GM23338 (cell line): ENCODE data around the gene NEO1. TPM values are rescaled to one million over a fixed set of nuclear protein-coding genes. Genes with fewer than 3 reads are reported as not detected.

Experiments used
- ATAC-seq: fragments of 200-7000 bp; cut with Tn5 transposase; 3 replicates; pipeline ENCODE4 v1.9.1; 2020
- DNase-seq: peaks from one replicate; pipeline ENCODE4 v3.0.0-alpha.2; 2015; ENCODE audit warnings: low spot score
- H2AFZ ChIP-seq: fragments of 200-600 bp; sonication (generic); 2 replicates; pipeline ENCODE4 v1.8.0; 2016; ENCODE audit warnings: antibody characterized with exemption, mild to moderate bottlenecking, moderate library complexity
- H3F3A ChIP-seq: fragments of 200-600 bp; sonication (generic); replicated peaks from 2 replicates; pipeline ENCODE4 v1.8.0; 2017; ENCODE audit warnings: antibody characterized with exemption, mixed run types, low read depth
- H3K27ac ChIP-seq: fragments of 200-600 bp; sonication (generic); 2 replicates; pipeline ENCODE4 v1.6.1; 2016; ENCODE audit warnings: low read depth
- H3K27me3 ChIP-seq: fragments of 200-600 bp; sonication (generic); 2 replicates; pipeline ENCODE4 v1.8.0; 2016; ENCODE audit warnings: mild to moderate bottlenecking, mixed run types, moderate library complexity; ENCODE audit not compliant: insufficient read depth
- H3K36me3 ChIP-seq: fragments of 200-600 bp; sonication (generic); 2 replicates; pipeline ENCODE4 v1.8.0; 2016; ENCODE audit warnings: mild to moderate bottlenecking; ENCODE audit not compliant: insufficient read depth
- H3K4me1 ChIP-seq: fragments of 200-600 bp; sonication (generic); 2 replicates; pipeline ENCODE4 v1.8.0; 2016; ENCODE audit warnings: mild to moderate bottlenecking, moderate library complexity; ENCODE audit not compliant: insufficient read depth
- H3K4me2 ChIP-seq: fragments of 200-600 bp; sonication (generic); 2 replicates; pipeline ENCODE4 v1.7.1; 2017; ENCODE audit warnings: mixed run types
- H3K4me3 ChIP-seq: fragments of 200-600 bp; sonication (generic); 2 replicates; pipeline ENCODE4 v1.6.1; 2016; ENCODE audit warnings: mixed run types
- H3K79me2 ChIP-seq: fragments of 200-600 bp; sonication (generic); replicated peaks from 2 replicates; pipeline ENCODE4 v1.8.0; 2017; ENCODE audit warnings: mild to moderate bottlenecking; ENCODE audit not compliant: insufficient read depth
- H3K9me2 ChIP-seq: fragments of 200-600 bp; sonication (generic); 2 replicates; pipeline ENCODE4 v1.8.0; 2017; ENCODE audit not compliant: insufficient read depth
- H4K20me1 ChIP-seq: fragments of 200-600 bp; sonication (generic); replicated peaks from 2 replicates; pipeline ENCODE4 v1.8.0; 2017; ENCODE audit warnings: mild to moderate bottlenecking; ENCODE audit not compliant: insufficient read depth
- H3K27ac Mint-ChIP-seq: 2 replicates; pipeline ENCODE4 v1.8.0; 2020; ENCODE audit warnings: inconsistent platforms, mild to moderate bottlenecking, moderate library complexity, mixed read lengths
- H3K27me3 Mint-ChIP-seq: 3 replicates; pipeline ENCODE4 v1.8.0; 2022; ENCODE audit warnings: low read depth, mild to moderate bottlenecking, moderate library complexity, mixed read lengths, inconsistent platforms; ENCODE audit not compliant: insufficient read depth, poor library complexity
- H3K36me3 Mint-ChIP-seq: 3 replicates; pipeline ENCODE4 v1.8.0; 2021; ENCODE audit warnings: low read depth, mild to moderate bottlenecking, inconsistent platforms, moderate library complexity, mixed read lengths
- H3K4me1 Mint-ChIP-seq: 3 replicates; pipeline ENCODE4 v1.8.0; 2020; ENCODE audit warnings: mild to moderate bottlenecking, inconsistent platforms, mixed read lengths
- H3K4me3 Mint-ChIP-seq: 3 replicates; pipeline ENCODE4 v1.8.0; 2021; ENCODE audit warnings: moderate library complexity, mild to moderate bottlenecking, inconsistent platforms, mixed read lengths
- H3K9me3 Mint-ChIP-seq: 3 replicates; pipeline ENCODE4 v1.8.0; 2020; ENCODE audit warnings: moderate library complexity, mild to moderate bottlenecking, inconsistent platforms, mixed read lengths
- CREB1 ChIP-seq: fragments of 250-450 bp; sonication (Bioruptor Pico); IDR thresholded peaks from 2 replicates; pipeline ENCODE4 v1.5.0; 2020; ENCODE audit warnings: low read depth, mild to moderate bottlenecking, moderate library complexity
- CTCF ChIP-seq, 2 experiments: fragments of 200-600 bp in 1 of 2; sonication (generic) in 1 of 2; conservative IDR thresholded peaks; 2 replicates each; pipeline versions ENCODE4 v1.5.1 to v1.6.1; 2016 to 2017; ENCODE audit warnings: antibody characterized with exemption in 2 of 2, low read depth in 2 of 2, mild to moderate bottlenecking in 2 of 2, moderate library complexity in 1 of 2
- ETS1 ChIP-seq: IDR thresholded peaks from 2 replicates; pipeline ENCODE4 v1.6.1; 2016; ENCODE audit warnings: antibody characterized with exemption
- EZH2 ChIP-seq: fragments of 200-600 bp; sonication (generic); IDR thresholded peaks from one replicate; pipeline ENCODE4 v1.8.0; 2017; ENCODE audit warnings: antibody characterized with exemption, mild to moderate bottlenecking, low read depth; ENCODE audit not compliant: unreplicated experiment
- EZH2phosphoT487 ChIP-seq: fragments of 200-600 bp; sonication (generic); IDR thresholded peaks from one replicate; pipeline ENCODE4 v1.8.1; 2018; ENCODE audit warnings: antibody characterized with exemption; ENCODE audit not compliant: unreplicated experiment
- JUNB ChIP-seq: IDR thresholded peaks from one replicate; pipeline ENCODE4 v1.6.1; 2016; ENCODE audit warnings: antibody characterized with exemption; ENCODE audit not compliant: unreplicated experiment
- NANOG ChIP-seq: IDR thresholded peaks from 2 replicates; pipeline ENCODE4 v1.6.1; 2016; ENCODE audit warnings: antibody characterized with exemption, borderline replicate concordance
- POLR2AphosphoS5 ChIP-seq: IDR thresholded peaks from 2 replicates; pipeline ENCODE4 v1.6.1; 2016; ENCODE audit warnings: antibody characterized with exemption, low read depth
- REST ChIP-seq: IDR thresholded peaks from one replicate; pipeline ENCODE4 v1.6.1; 2018; ENCODE audit warnings: antibody characterized with exemption; ENCODE audit not compliant: unreplicated experiment
- STAT1 ChIP-seq: IDR thresholded peaks from one replicate; pipeline ENCODE4 v1.6.1; 2016; ENCODE audit warnings: antibody characterized with exemption; ENCODE audit not compliant: unreplicated experiment
- ZNF114 ChIP-seq: fragments of 250-450 bp; sonication (Bioruptor Pico); IDR thresholded peaks from 2 replicates; pipeline ENCODE4 v1.5.0; 2020; ENCODE audit warnings: mild to moderate bottlenecking, moderate library complexity
- ZNF331 ChIP-seq: fragments of 250-450 bp; sonication (Bioruptor Pico); IDR thresholded peaks from 2 replicates; pipeline ENCODE4 v1.5.0; 2020; ENCODE audit warnings: low read depth, mild to moderate bottlenecking, moderate library complexity
- ZNF462 ChIP-seq: fragments of 250-450 bp; sonication (Bioruptor Pico); IDR thresholded peaks from 2 replicates; pipeline ENCODE4 v1.5.0; 2020; ENCODE audit warnings: mild to moderate bottlenecking, moderate library complexity
- polyA plus RNA-seq: library from polyadenylated mRNA; unstranded; fragments of >200 nt; fragmentation: Nextera tagmentation; extraction: Ambion mirVana; gene quantifications from 2 replicates; pipeline ENCODE4 v1.2.1, GENCODE V29; 2016
- total RNA-seq: library from RNA; depleted of rRNA; stranded (reverse); fragments of >200 nt; shearing (Covaris generic); gene quantifications from 2 replicates; pipeline ENCODE4 v1.2.3, GENCODE V29; 2014

Gene NEO1
- total and polyA plus RNA-seq, 2 experiments from 2014 or later, result 8.4 to 45.8 TPM

GRCh38 chr15:73118055-73118454, 65.8 kb downstream of the NEO1 start:
- Histone ChIP-seq H3K4me3 (no peak overlapping the region), H3K27me3 (no peaks in the 10 kb centered on the region), H3K79me2 (peaks cover 11% of the 10 kb centered on the region; the same call in 1 of the 2 replicates), H3K4me2 (no peak overlapping the region), H3K9me2 (no peaks in the 10 kb centered on the region), H3F3A (no peaks in the 10 kb centered on the region), H4K20me1 (peaks cover 3% of the 10 kb centered on the region; the same call in 1 of the 2 replicates), H3K4me1 (0 out of 2 replicates have a peak, but pooled peaks cover 5% of the 10 kb centered on the region), H3K27ac (no peak overlapping the region; the same call in 1 of the 2 replicates), H3K36me3 (no peaks in the 10 kb centered on the region), H2AFZ (no peak overlapping the region)
- ATAC-seq (no peak), DNase-seq (no peak)
- TF ChIP-seq CREB1 (CRISPR knock-in tag), result no peak
- TF ChIP-seq ZNF462 (CRISPR knock-in tag), result no peak
- TF ChIP-seq POLR2AphosphoS5, result no peak
- TF ChIP-seq EZH2, result no peak
- TF ChIP-seq REST, result no peak
- no peak for TF ChIP-seq JUNB
- TF ChIP-seq STAT1, result no peak
- no peak for TF ChIP-seq ZNF331 (CRISPR knock-in tag)
- no peak for TF ChIP-seq NANOG
- no peak for TF ChIP-seq CTCF (conservative IDR thresholded peaks at IDR 0.05; ENCODE audit: low read depth in 2 of 2)
- no peak for TF ChIP-seq ZNF114 (CRISPR knock-in tag)
- TF ChIP-seq ETS1, result no peak
- no peak for TF ChIP-seq EZH2phosphoT487
- H3K4me1 Mint-ChIP-seq, result peaks cover 9% of the 10 kb centered on the region; the same call in 2 of the 3 replicates
- no peaks in the 10 kb centered on the region; the same call in 2 of the 3 replicates for H3K36me3 Mint-ChIP-seq
- no peaks in the 10 kb centered on the region for H3K27me3 Mint-ChIP-seq
- H3K9me3 Mint-ChIP-seq, result no peaks in the 10 kb centered on the region
- no peak overlapping the region for H3K4me3 Mint-ChIP-seq
- peak overlapping the region; percentile 25; the same call in 1 of the 2 replicates for H3K27ac Mint-ChIP-seq
